Endodermal cell (in vitro differentiated cells): Measurements from ENCODE around the gene BMP2K. TPM values are rescaled to one million over a fixed set of nuclear protein-coding genes. Genes with fewer than 3 reads are reported as not detected.
A peak's percentile ranks its signal among the peaks of the same experiment; 100 is the strongest.
"Not testable (repeated sequence)": the region's sequence is repeated elsewhere in the genome, so short reads cannot be mapped to it uniquely, and the experiment has no call there.

Source experiments
- DNase-seq: peaks from one replicate; pipeline ENCODE4 v3.0.0-alpha.2; 2017
- H3K27ac ChIP-seq: 2 replicates; pipeline ENCODE4 v1.5.1; 2013; ENCODE audit warnings: mild to moderate bottlenecking, low read depth, low read length, moderate library complexity
- H3K27me3 ChIP-seq: 2 replicates; pipeline ENCODE4 v1.6.1; 2013; ENCODE audit warnings: mild to moderate bottlenecking, low read length, moderate library complexity; ENCODE audit not compliant: insufficient read depth, control insufficient read depth, poor library complexity, severe bottlenecking
- H3K36me3 ChIP-seq: 2 replicates; pipeline ENCODE4 v1.7.0; 2013; ENCODE audit warnings: mild to moderate bottlenecking, low read length, moderate library complexity; ENCODE audit not compliant: control insufficient read depth, insufficient read depth
- H3K4me1 ChIP-seq: one replicate; pipeline ENCODE4 v1.7.0; 2013; ENCODE audit warnings: low read length; ENCODE audit not compliant: control insufficient read depth, insufficient read depth
- H3K4me3 ChIP-seq: 2 replicates; pipeline ENCODE4 v1.5.1; 2013; ENCODE audit warnings: mild to moderate bottlenecking, low read length, moderate library complexity
- H3K9ac ChIP-seq: 2 replicates; pipeline ENCODE4 v1.6.1; 2013; ENCODE audit warnings: mild to moderate bottlenecking, low read length, moderate library complexity; ENCODE audit not compliant: poor library complexity, severe bottlenecking; ENCODE audit errors: extremely low read depth
- H3K9me3 ChIP-seq: 2 replicates; pipeline ENCODE4 v1.6.1; 2013; ENCODE audit warnings: mild to moderate bottlenecking, low read length, moderate library complexity; ENCODE audit not compliant: control insufficient read depth
- H3K27ac Mint-ChIP-seq: 2 replicates; pipeline ENCODE4 v1.8.0; 2020; ENCODE audit warnings: mixed read lengths
- H3K27me3 Mint-ChIP-seq: 2 replicates; pipeline ENCODE4 v1.8.0; 2021; ENCODE audit warnings: mild to moderate bottlenecking, mixed read lengths; ENCODE audit not compliant: insufficient read depth
- H3K36me3 Mint-ChIP-seq: 2 replicates; pipeline ENCODE4 v1.8.0; 2020; ENCODE audit warnings: low read depth, mixed read lengths
- H3K4me1 Mint-ChIP-seq: 2 replicates; pipeline ENCODE4 v1.8.0; 2020; ENCODE audit warnings: mixed read lengths
- H3K4me3 Mint-ChIP-seq: 2 replicates; pipeline ENCODE4 v1.8.0; 2020; ENCODE audit warnings: mild to moderate bottlenecking, moderate library complexity, mixed read lengths
- H3K9me3 Mint-ChIP-seq: 2 replicates; pipeline ENCODE4 v1.8.0; 2020; ENCODE audit warnings: mild to moderate bottlenecking, mixed read lengths
- WGBS, 2 experiments: methylation state at CpG; one replicate each; pipeline versions ENCODE4 v1.1.5 to v1.1.7; 2013; ENCODE audit warnings: missing lambda C conversion rate in 2 of 2, mixed read lengths in 1 of 2; ENCODE audit not compliant: insufficient coverage in 1 of 2, insufficient read length in 1 of 2; 5-methylcytosine and 5-hydroxymethylcytosine counted together
- total RNA-seq, 2 donors: library from RNA; stranded (reverse); fragmentation: NEBNext Ultra II Directional in 1 of 2; extraction: Animal tissue kit (Norgen Biotek cat#: 25700) in 1 of 2; gene quantifications; 2 replicates in 1 of 2; 3 replicates in 1 of 2; pipeline ENCODE4 v1.2.1, GENCODE V29; 2021
- TF ChIP-seq, protein P1 (sequence below): fragments of 200-600 bp; sonication (generic); conservative IDR thresholded peaks from 2 replicates; pipeline ENCODE4 v1.5.0; 2021; ENCODE audit warnings: antibody characterized with exemption, mild to moderate bottlenecking

The BMP2K gene
- total RNA-seq, 2 donors from 2014 or later = 39.4 to 49.1 TPM

DNA sequence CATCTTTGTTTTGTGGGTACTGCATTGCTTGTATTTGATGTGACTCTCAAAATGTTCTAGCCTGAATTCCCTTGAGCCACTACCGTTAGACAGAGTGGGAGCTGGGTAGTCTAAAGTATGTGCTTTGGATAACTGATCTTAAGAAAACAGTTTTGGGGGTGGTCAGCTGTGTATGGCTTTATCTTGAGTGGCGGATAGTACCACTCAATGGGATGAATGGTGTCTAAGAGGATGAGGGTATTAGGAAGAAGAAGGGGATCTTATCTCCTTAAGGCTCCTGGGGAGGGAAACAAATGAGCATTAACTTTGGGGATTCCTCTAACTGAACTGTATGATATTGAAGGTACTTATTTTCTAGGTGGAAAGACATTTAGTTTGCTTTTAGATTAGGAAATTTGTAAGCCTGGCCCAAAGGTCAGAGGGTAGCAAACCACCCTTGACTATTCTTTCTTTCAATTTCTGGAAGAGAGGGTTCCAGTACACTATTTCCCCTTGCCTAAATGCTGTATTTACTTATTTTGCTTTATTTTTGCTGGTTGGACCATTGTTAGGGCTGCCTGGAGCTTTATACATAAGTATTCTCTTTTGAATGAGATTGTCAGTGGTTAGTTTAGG, 11.3 kb downstream of the BMP2K start:
- no peak overlapping the region for H3K27ac Mint-ChIP-seq
- Histone ChIP-seq H3K4me1 (no peaks in the 10 kb centered on the region), H3K4me3 (peak overlapping the region; percentile 39), H3K36me3 (peaks cover 5% of the 10 kb centered on the region), H3K27ac (no peak overlapping the region), H3K9me3 (peaks cover 13% of the 10 kb centered on the region), H3K27me3 (no peaks in the 10 kb centered on the region), H3K9ac (no peak overlapping the region)
- H3K9me3 Mint-ChIP-seq = no peaks in the 10 kb centered on the region
- 33 to 46% methylated on average over 2 of the region's 2 CpGs for WGBS, 2 experiments
- DNase-seq = no peak
- TF ChIP-seq, protein P1, sequence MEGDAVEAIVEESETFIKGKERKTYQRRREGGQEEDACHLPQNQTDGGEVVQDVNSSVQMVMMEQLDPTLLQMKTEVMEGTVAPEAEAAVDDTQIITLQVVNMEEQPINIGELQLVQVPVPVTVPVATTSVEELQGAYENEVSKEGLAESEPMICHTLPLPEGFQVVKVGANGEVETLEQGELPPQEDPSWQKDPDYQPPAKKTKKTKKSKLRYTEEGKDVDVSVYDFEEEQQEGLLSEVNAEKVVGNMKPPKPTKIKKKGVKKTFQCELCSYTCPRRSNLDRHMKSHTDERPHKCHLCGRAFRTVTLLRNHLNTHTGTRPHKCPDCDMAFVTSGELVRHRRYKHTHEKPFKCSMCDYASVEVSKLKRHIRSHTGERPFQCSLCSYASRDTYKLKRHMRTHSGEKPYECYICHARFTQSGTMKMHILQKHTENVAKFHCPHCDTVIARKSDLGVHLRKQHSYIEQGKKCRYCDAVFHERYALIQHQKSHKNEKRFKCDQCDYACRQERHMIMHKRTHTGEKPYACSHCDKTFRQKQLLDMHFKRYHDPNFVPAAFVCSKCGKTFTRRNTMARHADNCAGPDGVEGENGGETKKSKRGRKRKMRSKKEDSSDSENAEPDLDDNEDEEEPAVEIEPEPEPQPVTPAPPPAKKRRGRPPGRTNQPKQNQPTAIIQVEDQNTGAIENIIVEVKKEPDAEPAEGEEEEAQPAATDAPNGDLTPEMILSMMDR = no peak
- H3K27me3 Mint-ChIP-seq = no peaks in the 10 kb centered on the region
- peak overlapping the region; percentile 12 for H3K4me3 Mint-ChIP-seq
- H3K36me3 Mint-ChIP-seq = peaks cover 8% of the 10 kb centered on the region
- peaks cover 42% of the 10 kb centered on the region for H3K4me1 Mint-ChIP-seq

DNA sequence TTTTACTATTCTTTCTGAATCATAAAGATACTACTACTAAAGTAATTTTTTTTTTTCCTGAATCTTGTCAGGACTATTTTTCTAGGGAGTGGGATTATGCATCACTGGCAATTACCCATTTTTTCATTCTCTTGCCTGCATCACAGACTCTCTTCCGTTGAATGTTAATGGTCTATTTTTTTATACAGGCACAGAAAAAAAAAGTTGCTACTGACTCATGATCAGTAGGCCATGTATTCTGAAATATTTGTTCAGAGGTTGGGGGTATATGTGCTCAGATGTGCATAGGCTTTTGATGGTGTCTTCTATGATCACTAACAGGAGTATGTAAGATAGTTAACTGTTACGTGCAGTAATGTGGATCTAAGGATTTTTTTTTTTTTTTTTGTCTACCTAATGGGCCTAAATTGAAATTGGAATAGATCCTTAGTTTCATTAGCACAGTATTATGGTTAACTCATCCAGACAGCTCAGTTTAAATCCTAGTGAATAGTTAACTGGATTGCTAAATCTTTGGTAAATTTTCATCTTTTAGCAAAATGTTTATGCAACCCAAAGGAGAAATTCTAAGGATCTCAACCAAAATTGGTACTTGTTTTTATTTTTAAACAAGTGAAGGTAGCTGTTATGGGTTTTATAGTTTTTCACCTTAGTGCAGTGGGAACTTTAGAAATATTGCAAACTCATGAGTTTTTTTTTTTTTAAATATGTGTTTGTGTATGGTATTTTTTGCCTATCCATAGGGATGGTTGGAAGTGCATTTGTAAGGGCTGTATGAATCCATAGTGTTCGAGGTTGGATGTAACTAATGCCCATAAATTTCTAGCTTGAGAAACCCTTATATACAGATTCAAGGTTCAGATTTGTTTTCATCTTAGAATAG, 12.1 kb downstream of the BMP2K start:
- Mint-ChIP-seq H3K27me3 (no peaks in the 10 kb centered on the region), H3K36me3 (peaks cover 8% of the 10 kb centered on the region), H3K9me3 (no peaks in the 10 kb centered on the region), H3K4me3 (peak overlapping the region; percentile 12), H3K4me1 (peaks cover 42% of the 10 kb centered on the region), H3K27ac (no peak overlapping the region)
- Histone ChIP-seq H3K27ac (no peak overlapping the region), H3K9me3 (peaks cover 13% of the 10 kb centered on the region), H3K4me3 (peak overlapping the region; percentile 39), H3K36me3 (peaks cover under 1% of the 10 kb centered on the region), H3K27me3 (no peaks in the 10 kb centered on the region), H3K9ac (no peak overlapping the region), H3K4me1 (no peaks in the 10 kb centered on the region)
- DNase-seq = no peak
- WGBS, 2 experiments = 94 to 100% methylated on average over 2 to 3 of the region's 3 CpGs
- TF ChIP-seq, protein P1 = no peak

DNA sequence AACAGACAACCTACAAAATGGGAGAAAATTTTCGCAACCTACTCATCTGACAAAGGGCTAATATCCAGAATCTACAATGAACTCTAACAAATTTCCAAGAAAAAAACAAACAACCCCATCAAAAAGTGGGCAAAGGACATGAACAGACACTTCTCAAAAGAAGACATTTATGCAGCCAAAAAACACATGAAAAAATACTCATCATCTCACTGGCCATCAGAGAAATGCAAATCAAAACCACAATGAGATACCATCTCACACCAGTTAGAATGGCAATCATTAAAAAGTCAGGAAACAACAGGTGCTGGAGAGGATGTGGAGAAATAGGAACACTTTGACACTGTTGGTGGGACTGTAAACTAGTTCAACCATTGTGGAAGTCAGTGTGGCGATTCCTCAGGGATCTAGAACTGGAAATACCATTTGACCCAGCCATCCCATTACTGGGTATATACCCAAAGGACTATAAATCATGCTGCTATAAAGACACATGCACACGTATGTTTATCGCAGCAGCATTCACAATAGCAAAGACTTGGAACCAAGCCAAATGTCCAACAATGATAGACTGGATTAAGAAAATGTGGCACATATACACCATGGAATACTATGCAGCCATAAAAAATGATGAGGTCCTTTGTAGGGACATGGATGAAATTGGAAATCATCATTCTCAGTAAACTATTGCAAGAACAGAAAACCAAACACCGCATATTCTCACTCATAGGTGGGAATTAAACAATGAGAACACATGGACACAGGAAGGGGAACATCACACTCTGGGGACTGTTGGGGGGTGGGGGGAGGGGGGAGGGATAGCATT, 19.7 kb downstream of the BMP2K start:
- H3K4me3 Mint-ChIP-seq, H3K9ac ChIP-seq, H3K4me3 ChIP-seq, H3K4me1 ChIP-seq, DNase-seq, H3K27ac Mint-ChIP-seq, H3K4me1 Mint-ChIP-seq, H3K27me3 ChIP-seq, H3K36me3 ChIP-seq, H3K27me3 Mint-ChIP-seq, H3K27ac ChIP-seq: not testable (repeated sequence)
- WGBS, 2 experiments = 94 to 100% methylated on average over 2 of the region's 5 CpGs
- peaks cover 13% of the 10 kb centered on the region for H3K9me3 ChIP-seq
- peaks cover 11% of the 10 kb centered on the region for H3K9me3 Mint-ChIP-seq
- H3K36me3 Mint-ChIP-seq = peaks cover 19% of the 10 kb centered on the region
